ENCODE results near the gene CEP128. TPM values are rescaled to one million over a fixed set of nuclear protein-coding genes. Genes with fewer than 3 reads are reported as not detected.
"Not testable (repeated sequence)": the region's sequence is repeated elsewhere in the genome, so short reads cannot be mapped to it uniquely, and the experiment has no call there.

CEP128 gene
- total RNA-seq, 2 experiments from 2014 or later = 18.6 to 21.6 TPM

- no peaks in the 10 kb centered on the region for H3K36me3 Mint-ChIP-seq (ENCODE audit: low read depth)
- H3K9me3 Mint-ChIP-seq (ENCODE audit: low read depth) = no peaks in the 10 kb centered on the region
- peaks cover 41% of the 10 kb centered on the region for H3K4me1 Mint-ChIP-seq
- DNase-seq (peak; percentile 82), ATAC-seq (peak; percentile 67)
- peak overlapping the region; percentile 75 for H3K4me3 Mint-ChIP-seq
- ChIA-PET POLR2A (no interaction called here), CTCF (interaction anchor here (0.6 to 10.2 kb wide), 7 partner anchors 13 to 216 kb away, joined by 3 to 119 read pairs (median 5); partner anchors contain the start of gene CEP128)
- intact Hi-C loops (cut with DNase I, micrococcal nuclease) = loop anchor here (1.0 to 5.0 kb wide), 7 partner anchors 33 to 510 kb away; no protein-coding TSS in a partner anchor
- H3K27me3 Mint-ChIP-seq = peaks cover 13% of the 10 kb centered on the region
- peak overlapping the region; percentile 72 for H3K27ac Mint-ChIP-seq
Observed at GRCh38 chr14:80954687-80955299, 13.3 kb upstream of the CEP128 start.

DNA sequence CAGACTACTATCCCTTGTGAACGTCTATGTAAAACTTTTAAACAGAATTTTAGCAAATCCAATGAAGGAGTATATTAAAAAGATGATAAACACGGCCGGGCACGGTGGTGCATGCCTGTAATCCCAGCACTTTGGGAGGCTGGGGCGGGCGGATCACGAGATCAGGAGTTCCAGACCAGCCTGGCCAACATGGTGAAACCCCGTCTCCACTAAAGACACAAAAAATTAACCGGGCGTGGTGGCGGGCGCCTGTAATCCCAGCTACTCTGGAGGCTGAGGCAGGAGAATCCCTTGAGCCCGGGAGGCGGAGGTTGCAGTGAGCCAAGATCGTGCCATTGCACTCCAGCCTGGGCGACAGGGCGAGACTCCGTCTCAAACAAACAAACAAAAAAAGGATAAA, 11.7 kb upstream of the CEP128 start:
- CTCF ChIA-PET = interaction anchor here (10.2 kb wide), 1 partner anchor 34 kb away, joined by 119 read pairs; no protein-coding TSS in a partner anchor
- Mint-ChIP-seq H3K27me3 (peaks cover 13% of the 10 kb centered on the region), H3K4me1 (peaks cover 25% of the 10 kb centered on the region)
- DNase-seq; POLR2A ChIA-PET; intact Hi-C loops (cut with DNase I, micrococcal nuclease); ATAC-seq; H3K27ac Mint-ChIP-seq; H3K36me3 Mint-ChIP-seq (ENCODE audit: low read depth); H3K4me3 Mint-ChIP-seq; H3K9me3 Mint-ChIP-seq (ENCODE audit: low read depth): not testable (repeated sequence)

GRCh38 chr14:80951491-80951890, 10.0 kb upstream of the CEP128 start:
- H3K4me3 Mint-ChIP-seq = no peak overlapping the region
- no peaks in the 10 kb centered on the region for H3K9me3 Mint-ChIP-seq (ENCODE audit: low read depth)
- no peak for DNase-seq
- POLR2A ChIA-PET = no interaction called here
- ATAC-seq = no peak
- H3K4me1 Mint-ChIP-seq = peaks cover 33% of the 10 kb centered on the region
- peaks cover 8% of the 10 kb centered on the region for H3K27me3 Mint-ChIP-seq
- no peak overlapping the region for H3K27ac Mint-ChIP-seq
- H3K36me3 Mint-ChIP-seq (ENCODE audit: low read depth) = no peaks in the 10 kb centered on the region
- CTCF ChIA-PET = interaction anchor here (0.6 kb wide), 1 partner anchor 174 kb away, joined by 3 read pairs; no protein-coding TSS in a partner anchor
- intact Hi-C loops (cut with DNase I, micrococcal nuclease) = no loop called here

- H3K9me3 Mint-ChIP-seq (ENCODE audit: low read depth) = peaks cover 1% of the 10 kb centered on the region
- intact Hi-C loops (cut with DNase I, micrococcal nuclease) = loop anchor here in 1 of 2 experiments (10.0 kb wide), 2 partner anchors 527 to 587 kb away; partner anchors contain the start of gene SEL1L
- H3K36me3 Mint-ChIP-seq (ENCODE audit: low read depth) = no peaks in the 10 kb centered on the region
- no peaks in the 10 kb centered on the region for H3K27me3 Mint-ChIP-seq
- no peak for ATAC-seq
- no peak for DNase-seq
- no peak overlapping the region for H3K4me3 Mint-ChIP-seq
- peaks cover 26% of the 10 kb centered on the region for H3K4me1 Mint-ChIP-seq
- ChIA-PET CTCF (no interaction called here), POLR2A (no interaction called here)
- H3K27ac Mint-ChIP-seq = no peak overlapping the region
Observed at GRCh38 chr14:80948291-80948690, 6.8 kb upstream of the CEP128 start.

GRCh38 chr14:80946797-80947196, 5.3 kb upstream of the CEP128 start:
- intact Hi-C loops (cut with DNase I, micrococcal nuclease) = loop anchor here (2.0 to 10.0 kb wide), 4 partner anchors 16 to 588 kb away; partner anchors contain the start of genes SEL1L (in 1 of the 2) and STON2 (in 1 of the 2)
- no peak overlapping the region for H3K4me3 Mint-ChIP-seq
- H3K36me3 Mint-ChIP-seq (ENCODE audit: low read depth) = no peaks in the 10 kb centered on the region
- ATAC-seq (peak; percentile 60), DNase-seq (peak; percentile 17)
- no peaks in the 10 kb centered on the region for H3K27me3 Mint-ChIP-seq
- H3K27ac Mint-ChIP-seq = peak overlapping the region; percentile 88
- peaks cover 38% of the 10 kb centered on the region for H3K4me1 Mint-ChIP-seq
- CTCF ChIA-PET = interaction anchor here (0.9 to 1.2 kb wide), 2 partner anchors 9 to 16 kb away, joined by 3 read pairs; no protein-coding TSS in a partner anchor
- peaks cover 1% of the 10 kb centered on the region for H3K9me3 Mint-ChIP-seq (ENCODE audit: low read depth)
- POLR2A ChIA-PET = no interaction called here

DNA sequence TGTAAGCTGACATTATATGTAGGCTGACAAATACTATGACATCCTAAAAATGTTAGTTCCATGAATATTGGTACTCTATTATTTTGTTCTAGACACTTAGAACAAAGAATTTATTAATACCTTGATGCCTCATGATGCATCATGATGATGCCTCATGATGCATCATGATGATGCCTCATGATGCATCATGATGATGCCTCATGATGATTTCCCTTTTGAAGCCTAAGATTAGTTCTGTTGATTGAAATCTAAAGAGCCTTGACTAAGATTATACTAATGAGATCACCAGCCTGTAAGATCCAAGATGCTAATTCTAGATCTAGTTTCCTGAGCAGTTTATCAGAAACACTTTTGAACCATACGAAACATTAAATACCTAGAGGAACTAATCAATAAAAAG, 4.6 kb upstream of the CEP128 start:
- no peak for DNase-seq
- peaks cover 38% of the 10 kb centered on the region for H3K4me1 Mint-ChIP-seq
- ChIA-PET CTCF (interaction anchor here (0.9 to 1.2 kb wide), 2 partner anchors 10 to 15 kb away, joined by 3 read pairs; no protein-coding TSS in a partner anchor), POLR2A (no interaction called here)
- H3K4me3 Mint-ChIP-seq = no peak overlapping the region
- H3K9me3 Mint-ChIP-seq (ENCODE audit: low read depth) = peaks cover 1% of the 10 kb centered on the region
- intact Hi-C loops (cut with DNase I, micrococcal nuclease) = loop anchor here (2.0 to 10.0 kb wide), 4 partner anchors 15 to 589 kb away; partner anchors contain the start of genes SEL1L (in 1 of the 2) and STON2 (in 1 of the 2)
- peak; percentile 24 for ATAC-seq
- H3K27ac Mint-ChIP-seq = peak overlapping the region; percentile 88
- no peaks in the 10 kb centered on the region for H3K36me3 Mint-ChIP-seq (ENCODE audit: low read depth)
- no peaks in the 10 kb centered on the region for H3K27me3 Mint-ChIP-seq

- intact Hi-C loops (cut with DNase I, micrococcal nuclease) = loop anchor here (5.0 to 10.0 kb wide), 4 partner anchors 272 to 590 kb away; partner anchors contain the start of gene SEL1L (in 1 of the 2)
- CTCF ChIA-PET = no interaction called here
- H3K36me3 Mint-ChIP-seq (ENCODE audit: low read depth) = no peaks in the 10 kb centered on the region
- no peaks in the 10 kb centered on the region for H3K27me3 Mint-ChIP-seq
- no peak for DNase-seq
- ATAC-seq = no peak
- H3K27ac Mint-ChIP-seq = no peak overlapping the region
- peaks cover 41% of the 10 kb centered on the region for H3K4me1 Mint-ChIP-seq
- H3K9me3 Mint-ChIP-seq (ENCODE audit: low read depth) = peaks cover 1% of the 10 kb centered on the region
- POLR2A ChIA-PET = no interaction called here
- no peak overlapping the region for H3K4me3 Mint-ChIP-seq
Observed at GRCh38 chr14:80944861-80945617, 3.5 kb upstream of the CEP128 start.

DNA sequence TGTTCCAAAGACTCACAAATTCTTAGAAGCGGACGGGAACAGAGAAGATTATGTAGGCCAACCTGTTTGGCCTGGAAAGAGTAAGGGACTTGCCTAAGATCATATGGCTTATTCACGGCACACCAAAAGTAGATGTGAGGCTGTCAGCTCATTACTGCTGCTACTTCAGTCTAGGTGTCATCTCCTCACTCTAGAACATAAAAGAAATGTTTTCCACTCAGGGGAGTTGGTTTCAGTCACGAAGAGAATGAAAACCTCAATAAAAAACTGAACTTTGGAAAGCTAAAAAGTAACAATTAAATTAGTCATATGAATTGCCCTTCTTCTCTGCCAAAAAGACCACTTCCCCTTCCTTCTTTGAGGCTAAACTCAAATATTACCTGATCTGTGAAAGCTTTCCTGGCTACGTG, 658 bp upstream of the CEP128 start:
- peak overlapping the region; percentile 90 for H3K4me3 Mint-ChIP-seq
- H3K27ac Mint-ChIP-seq = peak overlapping the region; percentile 96
- ATAC-seq = peak; percentile 61
- POLR2A ChIA-PET = interaction anchor here (0.7 to 2.0 kb wide), 4 partner anchors 11 to 279 kb away, joined by 3 to 12 read pairs (median 4); partner anchors contain the start of gene GTF2A1
- peaks cover 40% of the 10 kb centered on the region for H3K4me1 Mint-ChIP-seq
- CTCF ChIA-PET = interaction anchor here (0.6 to 2.5 kb wide), 9 partner anchors 11 to 221 kb away, joined by 3 to 13 read pairs (median 3); partner anchors contain the start of gene TSHR
- peak; percentile 30 for DNase-seq
- no peaks in the 10 kb centered on the region for H3K36me3 Mint-ChIP-seq (ENCODE audit: low read depth)
- no peaks in the 10 kb centered on the region for H3K27me3 Mint-ChIP-seq
- peaks cover 1% of the 10 kb centered on the region for H3K9me3 Mint-ChIP-seq (ENCODE audit: low read depth)
- intact Hi-C loops (cut with DNase I, micrococcal nuclease) = loop anchor here (1.0 to 10.0 kb wide), 7 partner anchors 17 to 593 kb away; partner anchors contain the start of gene SEL1L (in 1 of the 2)

- POLR2A ChIA-PET = interaction anchor here (0.7 to 1.0 kb wide), 3 partner anchors 9 to 281 kb away, joined by 3 to 9 read pairs (median 4); partner anchors contain the start of gene GTF2A1
- CTCF ChIA-PET = interaction anchor here (0.9 to 1.1 kb wide), 3 partner anchors 9 to 48 kb away, joined by 3 to 4 read pairs (median 3); no protein-coding TSS in a partner anchor
- Mint-ChIP-seq H3K36me3 (ENCODE audit: low read depth) (no peaks in the 10 kb centered on the region), H3K27me3 (no peaks in the 10 kb centered on the region), H3K9me3 (ENCODE audit: low read depth) (no peaks in the 10 kb centered on the region), H3K4me1 (peaks cover 26% of the 10 kb centered on the region), H3K27ac (no peak overlapping the region), H3K4me3 (peak overlapping the region; percentile 52)
- peak; percentile 49 for ATAC-seq
- intact Hi-C loops (cut with DNase I, micrococcal nuclease) = loop anchor here (2.0 to 10.0 kb wide), 5 partner anchors 277 to 595 kb away; partner anchors contain the start of gene SEL1L (in 2 of the 2)
- DNase-seq = peak; percentile 37
Observed at GRCh38 chr14:80940146-80940545, 1.4 kb downstream of the CEP128 start.

DNA sequence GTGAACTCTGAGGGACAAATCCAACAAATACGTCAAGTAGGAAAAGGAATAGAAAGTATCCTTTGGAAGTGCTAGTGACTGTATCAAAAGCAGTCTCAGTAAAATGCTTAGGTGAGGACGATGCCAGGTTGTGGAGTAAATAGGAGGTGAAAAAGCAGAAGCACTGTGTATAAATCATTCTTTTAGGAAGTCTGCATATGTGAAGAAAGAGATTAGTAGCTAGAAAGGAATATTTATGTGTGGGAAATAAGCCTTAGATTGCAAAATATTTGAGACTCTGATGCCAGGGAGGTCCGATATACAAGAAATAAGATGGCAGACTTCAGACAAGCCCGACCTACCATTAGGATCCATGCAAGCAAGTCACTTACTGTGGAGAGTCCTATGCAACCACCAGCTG, 7.9 kb downstream of the CEP128 start:
- no peak for DNase-seq
- peaks cover 4% of the 10 kb centered on the region for H3K9me3 Mint-ChIP-seq (ENCODE audit: low read depth)
- intact Hi-C loops (cut with DNase I, micrococcal nuclease) = no loop called here
- peaks cover 24% of the 10 kb centered on the region for H3K36me3 Mint-ChIP-seq (ENCODE audit: low read depth)
- H3K4me1 Mint-ChIP-seq = peaks cover 36% of the 10 kb centered on the region
- ChIA-PET POLR2A (no interaction called here), CTCF (interaction anchor here (0.6 to 1.7 kb wide), 4 partner anchors 54 to 347 kb away, joined by 3 to 7 read pairs (median 3); no protein-coding TSS in a partner anchor)
- no peak for ATAC-seq
- H3K27ac Mint-ChIP-seq = no peak overlapping the region
- no peak overlapping the region for H3K4me3 Mint-ChIP-seq
- H3K27me3 Mint-ChIP-seq = no peaks in the 10 kb centered on the region

GRCh38 chr14:80933282-80933681, 8.3 kb downstream of the CEP128 start:
- intact Hi-C loops (cut with DNase I, micrococcal nuclease) = no loop called here

More at GRCh38 chr14:80933282-80933681, 8.3 kb downstream of the CEP128 start:
- Mint-ChIP-seq H3K9me3 (ENCODE audit: low read depth) (peaks cover 4% of the 10 kb centered on the region), H3K27ac (no peak overlapping the region), H3K27me3 (no peaks in the 10 kb centered on the region), H3K4me3 (no peak overlapping the region), H3K36me3 (ENCODE audit: low read depth) (peaks cover 25% of the 10 kb centered on the region), H3K4me1 (peaks cover 36% of the 10 kb centered on the region)
- ChIA-PET CTCF (interaction anchor here (0.9 to 1.0 kb wide), 2 partner anchors 90 to 230 kb away, joined by 3 read pairs; no protein-coding TSS in a partner anchor), POLR2A (no interaction called here)
- DNase-seq = no peak
- ATAC-seq = no peak
